ENCODE measurements around the gene ACAT1. TPM values are rescaled to one million over a fixed set of nuclear protein-coding genes. Genes with fewer than 3 reads are reported as not detected.
"Not testable (repeated sequence)": the region's sequence is repeated elsewhere in the genome, so short reads cannot be mapped to it uniquely, and the experiment has no call there.

ACAT1 gene
- total RNA-seq, 1 donor from 2014 or later: 47.9 TPM

- no peak for DNase-seq (ENCODE audit: low spot score)
These were observed 23.2 kb downstream of the ACAT1 start for GRCh38 chr11:108144615-108145014.

- DNase-seq (ENCODE audit: low spot score): no peak
These were observed 25.8 kb downstream of the ACAT1 start for GRCh38 chr11:108147150-108147549.

DNA sequence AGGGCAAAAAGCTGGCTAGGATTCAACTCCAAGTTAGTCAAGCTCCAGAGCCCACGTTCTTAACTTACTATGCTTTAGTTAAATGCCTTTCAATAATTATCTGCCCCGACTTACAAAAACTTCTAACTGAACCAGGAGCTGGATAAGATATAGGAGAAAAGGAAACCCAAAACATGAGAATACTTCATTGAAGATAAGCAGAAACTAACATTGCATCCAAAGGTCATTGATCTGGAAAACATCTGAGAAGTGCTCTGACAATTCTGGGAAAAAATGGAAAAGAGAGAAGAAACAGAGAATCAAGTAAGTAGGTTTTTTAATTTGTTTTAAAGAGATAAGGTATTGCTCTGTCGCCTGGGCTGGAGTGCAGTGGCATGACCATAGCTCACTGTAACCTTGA, 27.2 kb downstream of the ACAT1 start:
- no peak for DNase-seq (ENCODE audit: low spot score)

GRCh38 chr11:108154591-108154990, 33.2 kb downstream of the ACAT1 start:
- no peak for DNase-seq (ENCODE audit: low spot score)

- DNase-seq (ENCODE audit: low spot score): no peak
These were observed 39.7 kb downstream of the ACAT1 start for GRCh38 chr11:108160970-108161566.

- not testable (repeated sequence) for DNase-seq (ENCODE audit: low spot score)
These were observed 41.5 kb downstream of the ACAT1 start for GRCh38 chr11:108162878-108163277.

- DNase-seq (ENCODE audit: low spot score): no peak
These were observed 46.3 kb downstream of the ACAT1 start for GRCh38 chr11:108167624-108168023.

GRCh38 chr11:108170184-108170583, 48.8 kb downstream of the ACAT1 start:
- DNase-seq (ENCODE audit: low spot score): no peak

DNA sequence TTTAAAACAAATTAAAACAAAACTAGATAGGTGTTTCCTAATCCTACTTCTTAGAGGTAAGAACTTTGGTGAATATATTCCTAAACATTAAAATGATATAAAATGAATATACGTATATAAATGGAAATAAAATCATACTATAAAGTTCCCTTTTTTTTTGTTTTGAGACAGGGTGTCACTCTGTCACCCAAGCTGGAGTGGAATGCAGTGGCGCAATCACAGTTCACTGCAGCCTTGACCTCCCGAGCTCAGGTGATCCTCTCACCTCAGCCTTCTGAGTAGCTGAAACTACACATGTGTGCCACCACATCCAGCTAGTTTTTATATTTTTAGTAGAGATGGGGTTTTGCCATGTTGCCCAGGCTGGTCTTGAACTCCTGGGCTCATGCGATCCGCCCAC, 56.2 kb downstream of the ACAT1 start:
- no peak for DNase-seq (ENCODE audit: low spot score)

DNA sequence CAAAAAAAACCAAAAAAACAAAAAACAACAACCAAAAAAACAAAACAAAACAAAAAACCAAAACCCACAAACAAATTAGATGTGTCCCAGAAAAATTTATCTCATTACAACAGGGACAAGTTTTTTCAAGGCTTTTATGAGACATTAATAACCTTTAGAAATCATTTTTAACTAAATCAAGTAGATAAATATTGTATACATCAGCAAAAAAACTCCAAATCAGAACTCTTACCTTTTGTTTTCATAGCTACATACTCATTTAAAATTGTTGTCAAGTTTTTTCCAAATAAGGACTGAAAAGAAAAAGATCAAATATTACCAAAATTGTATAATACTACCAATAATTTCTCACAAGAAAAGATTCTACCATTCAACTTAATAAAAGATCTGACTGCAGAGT, 72.4 kb downstream of the ACAT1 start:
- no peak for DNase-seq (ENCODE audit: low spot score)

GRCh38 chr11:108196901-108197300, 75.5 kb downstream of the ACAT1 start:
- DNase-seq (ENCODE audit: low spot score): no peak

Other genes starting within 250 kb of the ACAT1 start
- 2.2 TPM for gene RAB39A, start 193.1 kb upstream of the ACAT1 start, total RNA-seq (ENCODE audit: insufficient read depth, low replicate concordance)
- gene CUL5, start 112.7 kb upstream of the ACAT1 start, total RNA-seq (ENCODE audit: insufficient read depth, low replicate concordance): 42.4 TPM
- 30.1 TPM for gene NPAT, start 101.1 kb downstream of the ACAT1 start, total RNA-seq (ENCODE audit: insufficient read depth, low replicate concordance)
- gene ATM, start 101.5 kb downstream of the ACAT1 start, total RNA-seq (ENCODE audit: insufficient read depth, low replicate concordance): 194 TPM